Osteocyte (in vitro differentiated cells): Measurements from ENCODE around the gene RAX2. TPM values are rescaled to one million over a fixed set of nuclear protein-coding genes. Genes with fewer than 3 reads are reported as not detected.
"Not testable (repeated sequence)": the region's sequence is repeated elsewhere in the genome, so short reads cannot be mapped to it uniquely, and the experiment has no call there.

Source experiments
- DNase-seq: peaks from one replicate; pipeline ENCODE4 v3.0.0; 2021; ENCODE audit warnings: mixed read lengths; ENCODE audit not compliant: unreplicated experiment; ENCODE audit errors: extremely low spot score
- H3K27ac Mint-ChIP-seq: one replicate; pipeline ENCODE4 v1.8.0; 2021; ENCODE audit warnings: mild to moderate bottlenecking, mixed read lengths; ENCODE audit not compliant: unreplicated experiment
- H3K27me3 Mint-ChIP-seq: one replicate; pipeline ENCODE4 v1.8.0; 2021; ENCODE audit warnings: mixed read lengths; ENCODE audit not compliant: unreplicated experiment
- H3K36me3 Mint-ChIP-seq: one replicate; pipeline ENCODE4 v1.8.0; 2021; ENCODE audit warnings: mixed read lengths; ENCODE audit not compliant: unreplicated experiment
- H3K4me1 Mint-ChIP-seq: one replicate; pipeline ENCODE4 v1.8.0; 2021; ENCODE audit warnings: mixed read lengths; ENCODE audit not compliant: unreplicated experiment
- H3K4me3 Mint-ChIP-seq: one replicate; pipeline ENCODE4 v1.8.0; 2021; ENCODE audit warnings: mild to moderate bottlenecking, moderate library complexity, mixed read lengths; ENCODE audit not compliant: unreplicated experiment
- H3K9me3 Mint-ChIP-seq: one replicate; pipeline ENCODE4 v1.8.0; 2021; ENCODE audit warnings: mixed read lengths; ENCODE audit not compliant: unreplicated experiment
- total RNA-seq: library from RNA; stranded (reverse); gene quantifications from 2 replicates; pipeline ENCODE4 v1.2.1, GENCODE V29; 2021
- TF ChIP-seq, protein P1 (sequence below): fragments of 200-600 bp; sonication (generic); IDR thresholded peaks from 2 replicates; pipeline ENCODE4 v1.5.0; 2021; ENCODE audit warnings: antibody characterized with exemption, mild to moderate bottlenecking, moderate library complexity

The RAX2 gene
- total RNA-seq, 1 donor from 2014 or later, result not detected

DNA sequence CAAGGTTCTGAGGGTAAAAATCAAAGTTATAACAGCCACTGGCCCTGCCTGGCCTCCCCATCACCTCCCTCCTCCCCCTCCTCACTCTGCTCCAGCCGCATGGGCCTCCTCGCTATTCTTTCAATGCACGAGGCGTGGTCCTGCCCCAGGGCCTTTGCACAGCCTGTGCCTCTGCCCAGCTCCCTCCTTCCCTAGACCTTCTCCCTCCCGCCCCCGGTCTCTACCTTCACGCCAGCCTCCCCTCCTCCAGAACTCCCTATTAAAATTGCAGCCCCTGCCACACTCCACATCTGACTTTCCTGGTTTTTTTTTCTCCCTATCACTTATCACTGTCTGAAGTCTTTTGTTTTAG lies 3.3 kb downstream of the RAX2 start:
- no peak overlapping the region for H3K27ac Mint-ChIP-seq
- H3K9me3 Mint-ChIP-seq, result no peaks in the 10 kb centered on the region
- no peaks in the 10 kb centered on the region for H3K4me1 Mint-ChIP-seq
- H3K4me3 Mint-ChIP-seq, result no peak overlapping the region
- H3K27me3 Mint-ChIP-seq, result no peaks in the 10 kb centered on the region
- DNase-seq, result no peak
- TF ChIP-seq, protein P1, sequence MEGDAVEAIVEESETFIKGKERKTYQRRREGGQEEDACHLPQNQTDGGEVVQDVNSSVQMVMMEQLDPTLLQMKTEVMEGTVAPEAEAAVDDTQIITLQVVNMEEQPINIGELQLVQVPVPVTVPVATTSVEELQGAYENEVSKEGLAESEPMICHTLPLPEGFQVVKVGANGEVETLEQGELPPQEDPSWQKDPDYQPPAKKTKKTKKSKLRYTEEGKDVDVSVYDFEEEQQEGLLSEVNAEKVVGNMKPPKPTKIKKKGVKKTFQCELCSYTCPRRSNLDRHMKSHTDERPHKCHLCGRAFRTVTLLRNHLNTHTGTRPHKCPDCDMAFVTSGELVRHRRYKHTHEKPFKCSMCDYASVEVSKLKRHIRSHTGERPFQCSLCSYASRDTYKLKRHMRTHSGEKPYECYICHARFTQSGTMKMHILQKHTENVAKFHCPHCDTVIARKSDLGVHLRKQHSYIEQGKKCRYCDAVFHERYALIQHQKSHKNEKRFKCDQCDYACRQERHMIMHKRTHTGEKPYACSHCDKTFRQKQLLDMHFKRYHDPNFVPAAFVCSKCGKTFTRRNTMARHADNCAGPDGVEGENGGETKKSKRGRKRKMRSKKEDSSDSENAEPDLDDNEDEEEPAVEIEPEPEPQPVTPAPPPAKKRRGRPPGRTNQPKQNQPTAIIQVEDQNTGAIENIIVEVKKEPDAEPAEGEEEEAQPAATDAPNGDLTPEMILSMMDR, result no peak
- peaks cover 10% of the 10 kb centered on the region for H3K36me3 Mint-ChIP-seq

GRCh38 chr19:3768015-3768747 lies 3.8 kb downstream of the RAX2 start:
- no peaks in the 10 kb centered on the region for H3K9me3 Mint-ChIP-seq
- H3K4me3 Mint-ChIP-seq, result no peak overlapping the region
- no peak for DNase-seq
- H3K27ac Mint-ChIP-seq, result no peak overlapping the region
- H3K27me3 Mint-ChIP-seq, result no peaks in the 10 kb centered on the region
- H3K36me3 Mint-ChIP-seq, result peaks cover 10% of the 10 kb centered on the region
- TF ChIP-seq, protein P1, result no peak
- H3K4me1 Mint-ChIP-seq, result peaks cover 2% of the 10 kb centered on the region

- H3K9me3 Mint-ChIP-seq, result no peaks in the 10 kb centered on the region
- no peak overlapping the region for H3K4me3 Mint-ChIP-seq
- H3K27me3 Mint-ChIP-seq, result no peaks in the 10 kb centered on the region
- no peak for DNase-seq
- no peak overlapping the region for H3K27ac Mint-ChIP-seq
- peaks cover 9% of the 10 kb centered on the region for H3K4me1 Mint-ChIP-seq
- peaks cover 10% of the 10 kb centered on the region for H3K36me3 Mint-ChIP-seq
- TF ChIP-seq, protein P1, result no peak
Measured at GRCh38 chr19:3767050-3767449, 5.0 kb downstream of the RAX2 start.

DNA sequence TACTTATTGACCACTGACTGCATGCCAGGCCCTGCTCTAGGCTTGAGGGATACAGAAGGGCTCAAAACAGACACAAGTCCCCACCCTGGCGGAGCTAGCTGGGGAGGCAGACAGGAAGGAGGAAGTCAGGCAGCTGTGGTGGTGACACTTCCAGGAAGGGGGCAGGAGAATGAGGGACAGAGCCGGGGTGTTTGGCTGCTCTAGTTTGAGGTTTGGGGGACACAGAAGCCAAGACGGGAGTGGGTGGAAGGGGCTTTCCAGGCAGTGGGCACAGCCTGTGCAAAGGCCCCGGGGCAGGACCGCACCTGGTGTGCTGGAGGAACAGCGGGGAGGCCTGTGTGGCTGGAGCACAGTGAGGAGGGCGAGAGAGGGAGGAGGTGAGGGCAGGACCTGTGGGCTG lies 5.5 kb downstream of the RAX2 start:
- H3K27ac Mint-ChIP-seq, result no peak overlapping the region
- no peak overlapping the region for H3K4me3 Mint-ChIP-seq
- no peaks in the 10 kb centered on the region for H3K9me3 Mint-ChIP-seq
- H3K36me3 Mint-ChIP-seq, result peaks cover 10% of the 10 kb centered on the region
- no peaks in the 10 kb centered on the region for H3K27me3 Mint-ChIP-seq
- H3K4me1 Mint-ChIP-seq, result peaks cover 14% of the 10 kb centered on the region
- no peak for DNase-seq
- TF ChIP-seq, protein P1, result no peak

DNA sequence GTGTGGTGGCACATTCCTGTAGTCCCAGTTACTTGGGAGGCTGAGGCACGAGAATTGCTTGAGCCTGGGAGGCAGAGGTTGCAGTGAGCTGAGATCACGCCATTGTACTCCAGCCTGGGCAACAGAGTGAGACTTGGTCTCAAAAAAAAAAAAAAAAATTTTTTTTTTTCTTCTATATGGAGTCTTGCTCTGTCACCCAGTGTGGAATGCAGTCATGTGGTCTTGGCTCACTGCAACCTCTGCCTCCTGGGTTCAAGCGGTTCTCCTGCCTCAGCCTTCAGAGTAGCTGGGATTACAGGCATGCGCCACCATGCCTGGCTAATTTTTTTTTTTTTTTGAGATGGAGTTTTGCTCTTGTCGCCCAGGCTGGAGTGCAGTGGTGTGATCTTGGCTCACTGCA lies 6.3 kb downstream of the RAX2 start:
- not testable (repeated sequence) for H3K9me3 Mint-ChIP-seq, H3K27me3 Mint-ChIP-seq, DNase-seq, H3K4me3 Mint-ChIP-seq, H3K27ac Mint-ChIP-seq
- Mint-ChIP-seq H3K4me1 (peaks cover 17% of the 10 kb centered on the region), H3K36me3 (peaks cover 10% of the 10 kb centered on the region)

DNA sequence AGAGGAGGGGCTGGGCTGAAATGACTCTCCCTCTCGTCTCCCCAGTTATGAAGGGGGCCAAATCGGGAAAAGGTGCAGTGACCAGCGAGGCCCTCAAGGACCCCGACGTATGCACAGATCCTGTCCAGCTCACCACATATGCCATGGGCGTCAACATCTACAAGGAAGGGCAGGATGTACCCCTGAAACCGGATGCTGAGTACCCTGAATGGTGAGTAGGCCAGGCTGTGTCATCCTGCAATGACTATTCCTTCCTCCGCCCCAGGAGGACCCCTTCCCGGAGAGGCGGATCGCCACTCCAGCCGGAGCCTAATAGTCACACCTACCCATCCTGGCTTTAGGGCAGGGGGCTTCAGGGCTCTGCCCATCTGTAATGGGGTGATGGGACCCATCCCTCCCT lies 6.9 kb downstream of the RAX2 start:
- DNase-seq, result no peak
- Mint-ChIP-seq H3K4me3 (no peak overlapping the region), H3K9me3 (no peaks in the 10 kb centered on the region), H3K27me3 (no peaks in the 10 kb centered on the region), H3K36me3 (peaks cover 10% of the 10 kb centered on the region), H3K27ac (no peak overlapping the region), H3K4me1 (peaks cover 19% of the 10 kb centered on the region)
- TF ChIP-seq, protein P1, result no peak
